ENCODE data around the gene BRD3. TPM values are rescaled to one million over a fixed set of nuclear protein-coding genes. Genes with fewer than 3 reads are reported as not detected.
"Not testable (repeated sequence)": the region's sequence is repeated elsewhere in the genome, so short reads cannot be mapped to it uniquely, and the experiment has no call there.

Gene BRD3
- total RNA-seq, 2 experiments from 2014 or later, result 33.8 to 39.2 TPM

DNA sequence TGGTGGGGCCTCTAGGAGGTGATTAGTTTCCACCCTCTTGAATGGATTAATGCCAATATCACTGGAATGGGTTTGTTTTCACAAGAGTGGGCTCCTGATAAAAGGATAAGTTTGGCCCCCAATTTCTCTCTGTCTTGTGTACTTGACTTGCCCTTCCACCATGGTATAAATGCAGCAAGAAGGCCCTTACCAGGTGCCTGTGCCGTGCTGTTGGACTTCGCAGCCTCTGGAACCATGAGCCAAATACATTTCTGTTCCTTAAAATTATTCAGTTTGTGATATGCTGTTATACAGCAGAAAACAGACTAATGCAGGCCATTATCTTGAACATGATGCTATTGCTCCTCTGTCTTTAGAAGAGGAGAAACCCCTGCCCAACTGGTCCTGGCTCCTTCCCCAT is 17.8 kb upstream of the BRD3 start:
- no peaks in the 10 kb centered on the region for H3K36me3 Mint-ChIP-seq (ENCODE audit: low read depth)
- POLR2A ChIA-PET, result no interaction called here
- no peak for DNase-seq

DNA sequence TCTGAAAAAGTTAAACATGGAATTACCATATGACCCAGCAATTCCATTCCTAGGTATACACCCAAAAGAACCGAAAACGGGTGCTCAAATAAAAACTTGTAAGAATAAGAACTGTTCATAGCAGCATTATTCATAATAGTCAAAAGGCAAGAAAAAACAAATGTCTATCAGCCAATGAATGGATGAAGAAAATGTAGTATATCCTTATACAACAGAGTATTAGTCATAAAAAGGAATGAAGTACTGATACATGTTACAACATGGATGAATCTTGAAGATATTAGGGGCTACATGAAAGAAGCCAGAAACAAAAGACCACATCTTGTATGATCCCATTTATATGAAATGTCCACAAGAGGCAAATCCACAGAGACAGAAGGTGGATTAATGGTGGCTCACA is 15.6 kb upstream of the BRD3 start:
- H3K36me3 Mint-ChIP-seq (ENCODE audit: low read depth), result no peaks in the 10 kb centered on the region
- H3K27ac Mint-ChIP-seq, result no peak overlapping the region
- ATAC-seq, result no peak
- CTCF ChIA-PET, result no interaction called here
- POLR2A ChIA-PET, result no interaction called here
- H3K4me1 Mint-ChIP-seq, result no peaks in the 10 kb centered on the region
- H3K9me3 Mint-ChIP-seq (ENCODE audit: low read depth), result peaks cover 6% of the 10 kb centered on the region
- DNase-seq, result no peak
- intact Hi-C loops (cut with DNase I, micrococcal nuclease), result no loop called here
- H3K4me3 Mint-ChIP-seq, result no peak overlapping the region
- peaks cover 7% of the 10 kb centered on the region for H3K27me3 Mint-ChIP-seq

More for the DNA sequence above, 17.8 kb upstream of the BRD3 start:
- H3K4me3 Mint-ChIP-seq, result no peak overlapping the region
- intact Hi-C loops (cut with DNase I, micrococcal nuclease), result no loop called here
- ATAC-seq, result no peak
- no peaks in the 10 kb centered on the region for H3K4me1 Mint-ChIP-seq
- CTCF ChIA-PET, result no interaction called here
- no peak overlapping the region for H3K27ac Mint-ChIP-seq
- peaks cover 2% of the 10 kb centered on the region for H3K9me3 Mint-ChIP-seq (ENCODE audit: low read depth)
- peaks cover 4% of the 10 kb centered on the region for H3K27me3 Mint-ChIP-seq

DNA sequence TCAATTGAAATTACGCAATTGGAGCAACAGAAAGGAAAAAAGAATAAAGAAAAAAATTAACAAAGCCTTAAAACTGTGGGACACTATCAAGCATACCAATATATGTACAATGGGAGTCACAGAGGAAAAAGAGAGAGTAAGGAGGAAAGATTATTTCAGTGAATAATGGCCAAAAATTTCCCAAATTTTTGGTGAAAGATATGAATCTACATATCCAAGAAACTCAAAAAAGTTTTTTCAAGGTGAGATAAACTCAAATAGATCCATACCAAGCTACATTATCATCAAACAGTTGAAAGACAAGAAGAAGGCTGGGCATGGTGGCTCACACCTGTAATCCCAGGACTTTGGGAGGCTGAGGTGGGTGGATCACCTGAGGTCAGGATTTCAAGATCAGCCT is 8.8 kb upstream of the BRD3 start:
- intact Hi-C loops (cut with DNase I, micrococcal nuclease), result no loop called here
- Mint-ChIP-seq H3K4me3 (no peak overlapping the region), H3K4me1 (no peaks in the 10 kb centered on the region), H3K27ac (no peak overlapping the region), H3K27me3 (peaks cover 13% of the 10 kb centered on the region), H3K9me3 (ENCODE audit: low read depth) (peaks cover 11% of the 10 kb centered on the region), H3K36me3 (ENCODE audit: low read depth) (peaks cover 2% of the 10 kb centered on the region)
- CTCF ChIA-PET, result no interaction called here
- ATAC-seq, result no peak
- DNase-seq, result no peak
- POLR2A ChIA-PET, result no interaction called here

DNA sequence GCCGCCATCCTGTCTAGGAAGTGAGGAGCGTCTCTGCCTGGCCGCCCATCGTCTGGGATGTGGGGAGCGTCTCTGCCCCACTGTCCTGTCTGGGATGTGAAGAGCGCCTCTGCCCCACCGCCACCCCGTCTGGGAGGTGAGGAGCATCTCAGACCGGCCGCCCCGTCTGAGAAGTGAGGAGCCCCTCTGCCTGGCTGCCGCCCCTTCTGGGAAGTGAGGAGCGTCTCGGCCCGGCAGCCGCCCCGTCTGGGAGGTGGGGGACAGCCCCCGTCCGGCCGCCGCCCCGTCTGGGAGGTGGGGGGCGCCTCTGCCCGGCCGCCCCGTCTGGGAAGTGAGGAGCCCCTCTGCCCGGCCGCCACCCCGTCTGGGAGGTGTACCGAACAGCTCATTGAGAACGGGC is 7.9 kb upstream of the BRD3 start:
- intact Hi-C loops (cut with DNase I, micrococcal nuclease); POLR2A ChIA-PET; H3K27ac Mint-ChIP-seq; H3K36me3 Mint-ChIP-seq (ENCODE audit: low read depth); DNase-seq; H3K4me1 Mint-ChIP-seq; CTCF ChIA-PET; ATAC-seq; H3K4me3 Mint-ChIP-seq: not testable (repeated sequence)
- peaks cover 15% of the 10 kb centered on the region for H3K27me3 Mint-ChIP-seq
- peaks cover 11% of the 10 kb centered on the region for H3K9me3 Mint-ChIP-seq (ENCODE audit: low read depth)

DNA sequence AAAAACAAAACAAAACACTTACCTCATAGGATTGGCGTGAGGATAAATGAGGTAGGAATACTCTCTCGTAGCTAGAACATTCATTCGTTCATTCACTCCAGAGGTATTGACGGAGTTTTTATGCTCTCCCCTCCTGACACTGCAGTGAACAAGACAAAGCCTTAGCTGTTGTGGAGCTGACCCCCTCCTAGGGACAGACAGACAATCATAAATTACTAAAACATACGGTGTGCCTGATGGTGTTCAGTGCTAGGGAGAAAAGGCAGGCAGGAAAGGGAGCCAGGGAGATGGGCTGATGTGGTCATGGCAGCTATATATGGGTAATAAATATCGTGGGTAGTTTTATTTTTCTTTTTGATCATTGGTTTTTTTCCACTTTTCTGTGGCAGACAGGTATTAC is 5.7 kb upstream of the BRD3 start:
- DNase-seq (no peak), ATAC-seq (no peak)
- intact Hi-C loops (cut with DNase I, micrococcal nuclease), result no loop called here
- H3K9me3 Mint-ChIP-seq (ENCODE audit: low read depth), result peaks cover 7% of the 10 kb centered on the region
- peaks cover 17% of the 10 kb centered on the region for H3K27me3 Mint-ChIP-seq
- no peak overlapping the region for H3K27ac Mint-ChIP-seq
- no peak overlapping the region for H3K4me3 Mint-ChIP-seq
- peaks cover 7% of the 10 kb centered on the region for H3K4me1 Mint-ChIP-seq
- ChIA-PET POLR2A (no interaction called here), CTCF (no interaction called here)
- H3K36me3 Mint-ChIP-seq (ENCODE audit: low read depth), result peaks cover 2% of the 10 kb centered on the region

DNA sequence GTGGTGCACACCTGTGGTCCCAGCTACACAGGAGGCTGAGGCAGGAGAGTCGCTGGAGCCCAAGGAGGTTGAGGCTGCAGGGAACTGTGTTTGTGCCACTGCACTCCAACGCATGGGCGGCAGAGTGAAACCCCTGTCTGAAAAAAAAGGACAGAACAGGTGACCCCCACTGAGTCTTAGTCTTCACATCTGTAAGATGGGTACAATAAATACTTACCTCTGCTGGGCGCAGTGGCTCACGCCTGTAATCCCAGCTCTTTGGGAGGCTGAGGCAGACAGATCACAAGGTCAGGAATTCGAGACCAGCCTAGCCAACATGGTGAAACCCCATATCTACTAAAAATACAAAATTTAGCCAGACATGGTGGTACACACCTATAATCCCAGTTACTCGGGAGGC is 4.9 kb upstream of the BRD3 start:
- H3K4me1 Mint-ChIP-seq; H3K9me3 Mint-ChIP-seq (ENCODE audit: low read depth); H3K4me3 Mint-ChIP-seq; DNase-seq; H3K36me3 Mint-ChIP-seq (ENCODE audit: low read depth); ATAC-seq; intact Hi-C loops (cut with DNase I, micrococcal nuclease); CTCF ChIA-PET; H3K27ac Mint-ChIP-seq: not testable (repeated sequence)
- H3K27me3 Mint-ChIP-seq, result peaks cover 17% of the 10 kb centered on the region
- POLR2A ChIA-PET, result interaction anchor here (0.6 to 0.7 kb wide), 3 partner anchors 33 to 429 kb away, joined by 3 to 4 read pairs (median 3); no protein-coding TSS in a partner anchor

DNA sequence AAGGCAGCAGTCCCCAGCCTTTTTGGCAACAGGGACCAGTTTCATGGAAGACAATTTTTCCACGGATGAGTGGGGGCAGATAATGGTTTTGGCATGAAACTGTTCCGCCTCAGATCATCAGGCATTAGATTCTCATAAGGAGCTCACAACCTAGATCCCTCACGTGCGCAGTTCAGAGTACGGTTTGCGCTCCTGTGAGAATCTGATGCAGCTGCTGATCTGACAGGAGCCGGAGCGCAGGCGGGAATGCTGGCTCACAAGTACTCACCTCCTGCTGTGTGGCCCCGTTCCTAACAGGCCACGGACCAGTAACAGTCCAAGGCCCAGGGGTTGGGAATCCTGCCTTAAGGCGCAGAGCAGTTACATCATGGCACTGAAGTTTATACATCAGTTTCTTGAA is 3.3 kb upstream of the BRD3 start:
- H3K4me3 Mint-ChIP-seq, result no peak overlapping the region
- POLR2A ChIA-PET, result no interaction called here
- H3K9me3 Mint-ChIP-seq (ENCODE audit: low read depth), result no peaks in the 10 kb centered on the region
- CTCF ChIA-PET, result no interaction called here
- intact Hi-C loops (cut with DNase I, micrococcal nuclease), result no loop called here
- no peaks in the 10 kb centered on the region for H3K36me3 Mint-ChIP-seq (ENCODE audit: low read depth)
- peaks cover 8% of the 10 kb centered on the region for H3K4me1 Mint-ChIP-seq
- no peak for DNase-seq
- no peak for ATAC-seq
- no peak overlapping the region for H3K27ac Mint-ChIP-seq
- H3K27me3 Mint-ChIP-seq, result peaks cover 17% of the 10 kb centered on the region

DNA sequence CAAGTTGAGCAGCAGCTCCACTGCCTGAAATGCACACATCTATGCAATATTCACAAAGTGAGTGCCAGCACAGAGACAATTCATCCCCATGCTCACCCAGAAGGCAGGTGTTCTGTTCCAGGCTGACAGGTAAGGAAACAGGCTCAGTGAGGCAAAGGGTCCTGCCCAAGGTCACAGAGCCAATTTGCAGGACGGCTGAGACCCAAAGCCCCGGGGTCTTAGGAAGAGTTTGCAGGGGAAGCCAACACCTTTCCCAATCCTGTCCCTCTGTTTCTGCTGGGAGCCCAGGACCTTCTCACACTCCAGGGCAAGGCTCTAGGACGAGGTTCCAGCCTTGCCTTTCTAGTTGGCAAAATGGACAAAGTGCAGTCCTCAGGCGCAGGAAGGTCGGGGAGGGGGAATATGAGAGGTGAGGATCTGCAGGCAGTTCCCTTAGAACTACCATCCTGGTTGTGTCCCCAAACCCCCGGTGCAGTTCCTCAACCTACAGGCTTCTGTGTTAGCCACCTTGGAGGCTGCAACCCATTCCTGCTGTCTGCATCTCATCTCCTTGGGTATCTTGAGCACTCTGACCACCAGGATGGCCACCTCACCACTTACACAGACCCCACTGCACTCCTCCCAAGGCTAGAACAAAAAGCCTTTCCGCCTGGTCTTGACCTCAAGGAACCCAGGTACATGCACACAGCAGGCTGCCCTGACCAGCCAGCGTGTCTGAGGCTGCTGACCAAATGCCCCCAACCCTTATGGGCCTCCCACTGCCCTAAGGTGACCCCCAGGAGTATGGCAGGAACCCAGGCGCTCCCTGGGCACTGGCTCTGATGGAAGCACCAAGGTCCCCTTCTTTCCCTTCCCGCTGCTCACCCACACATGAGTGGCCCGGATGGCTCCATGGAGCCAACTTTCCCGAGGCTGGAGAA is 1.9 kb upstream of the BRD3 start:
- Mint-ChIP-seq H3K27me3 (peaks cover 17% of the 10 kb centered on the region), H3K27ac (no peak overlapping the region), H3K36me3 (ENCODE audit: low read depth) (no peaks in the 10 kb centered on the region), H3K9me3 (ENCODE audit: low read depth) (no peaks in the 10 kb centered on the region), H3K4me1 (peaks cover 21% of the 10 kb centered on the region), H3K4me3 (peak overlapping the region; percentile 75)
- intact Hi-C loops (cut with DNase I, micrococcal nuclease), result loop anchor here (1.0 to 10.0 kb wide), 17 partner anchors 66 to 1838 kb away; partner anchors contain the start of genes CACFD1 (in 1 of the 2), CAMSAP1 (in 1 of the 2), MED22 (in 1 of the 2) and MRPS2 (in 1 of the 2)
- DNase-seq (no peak), ATAC-seq (no peak)
- ChIA-PET POLR2A (no interaction called here), CTCF (interaction anchor here (0.8 to 1.2 kb wide), 2 partner anchors 94 to 1039 kb away, joined by 3 read pairs; partner anchors contain the start of gene GTF3C5)

DNA sequence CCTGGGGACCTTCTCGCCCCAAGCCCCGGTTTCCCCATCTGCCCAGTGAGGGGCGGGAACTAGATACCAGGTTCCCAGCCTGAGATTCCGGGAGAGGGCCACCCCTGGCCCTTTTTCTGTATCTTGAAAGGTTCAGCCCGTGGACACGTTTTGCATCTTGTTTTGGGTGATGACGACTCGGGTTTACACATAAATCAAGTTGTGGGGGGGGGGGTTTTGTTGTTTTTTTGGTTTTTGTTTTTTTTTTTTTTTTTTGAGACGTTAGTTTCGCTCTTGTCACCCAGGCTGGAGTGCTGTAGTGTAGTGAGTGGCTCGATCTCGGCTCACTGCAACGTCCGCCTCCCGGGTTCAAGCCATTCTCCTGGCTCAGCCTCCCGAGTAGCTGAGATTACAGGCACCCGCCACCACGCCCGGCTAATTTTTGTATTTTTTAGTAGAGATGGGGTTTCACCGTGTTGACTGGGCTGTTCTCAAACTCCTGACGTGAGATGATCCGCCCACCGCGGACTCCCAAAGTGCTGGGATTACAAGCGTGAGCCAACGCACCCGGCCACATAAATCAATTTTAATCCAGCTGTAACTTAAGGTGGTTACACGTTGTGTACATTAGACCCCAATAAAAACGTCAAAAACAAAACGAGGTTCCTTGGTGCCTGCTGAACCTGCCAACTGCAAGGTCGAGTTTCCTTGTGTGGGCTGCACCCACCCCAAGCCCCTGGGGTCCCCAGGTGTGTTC is 1.1 kb upstream of the BRD3 start:
- ATAC-seq (peak; percentile 1), DNase-seq (peak; percentile 36)
- Mint-ChIP-seq H3K36me3 (ENCODE audit: low read depth) (no peaks in the 10 kb centered on the region), H3K27ac (peak overlapping the region; percentile 78), H3K9me3 (ENCODE audit: low read depth) (no peaks in the 10 kb centered on the region), H3K4me1 (peaks cover 25% of the 10 kb centered on the region), H3K4me3 (peak overlapping the region; percentile 75), H3K27me3 (peaks cover 14% of the 10 kb centered on the region)
- CTCF ChIA-PET, result interaction anchor here (0.8 to 1.2 kb wide), 2 partner anchors 94 to 1038 kb away, joined by 3 read pairs; partner anchors contain the start of gene GTF3C5
- intact Hi-C loops (cut with DNase I, micrococcal nuclease), result loop anchor here (1.0 to 10.0 kb wide), 24 partner anchors 30 to 1838 kb away; partner anchors contain the start of genes BRD3OS (in 2 of the 2), RNU6ATAC (in 2 of the 2), VAV2 (in 2 of the 2) and CACFD1 (in 1 of the 2)
- POLR2A ChIA-PET, result interaction anchor here (0.6 to 0.8 kb wide), 2 partner anchors 44 to 96 kb away, joined by 3 to 5 read pairs; partner anchors contain the start of genes BRD3OS and RNU6ATAC

DNA sequence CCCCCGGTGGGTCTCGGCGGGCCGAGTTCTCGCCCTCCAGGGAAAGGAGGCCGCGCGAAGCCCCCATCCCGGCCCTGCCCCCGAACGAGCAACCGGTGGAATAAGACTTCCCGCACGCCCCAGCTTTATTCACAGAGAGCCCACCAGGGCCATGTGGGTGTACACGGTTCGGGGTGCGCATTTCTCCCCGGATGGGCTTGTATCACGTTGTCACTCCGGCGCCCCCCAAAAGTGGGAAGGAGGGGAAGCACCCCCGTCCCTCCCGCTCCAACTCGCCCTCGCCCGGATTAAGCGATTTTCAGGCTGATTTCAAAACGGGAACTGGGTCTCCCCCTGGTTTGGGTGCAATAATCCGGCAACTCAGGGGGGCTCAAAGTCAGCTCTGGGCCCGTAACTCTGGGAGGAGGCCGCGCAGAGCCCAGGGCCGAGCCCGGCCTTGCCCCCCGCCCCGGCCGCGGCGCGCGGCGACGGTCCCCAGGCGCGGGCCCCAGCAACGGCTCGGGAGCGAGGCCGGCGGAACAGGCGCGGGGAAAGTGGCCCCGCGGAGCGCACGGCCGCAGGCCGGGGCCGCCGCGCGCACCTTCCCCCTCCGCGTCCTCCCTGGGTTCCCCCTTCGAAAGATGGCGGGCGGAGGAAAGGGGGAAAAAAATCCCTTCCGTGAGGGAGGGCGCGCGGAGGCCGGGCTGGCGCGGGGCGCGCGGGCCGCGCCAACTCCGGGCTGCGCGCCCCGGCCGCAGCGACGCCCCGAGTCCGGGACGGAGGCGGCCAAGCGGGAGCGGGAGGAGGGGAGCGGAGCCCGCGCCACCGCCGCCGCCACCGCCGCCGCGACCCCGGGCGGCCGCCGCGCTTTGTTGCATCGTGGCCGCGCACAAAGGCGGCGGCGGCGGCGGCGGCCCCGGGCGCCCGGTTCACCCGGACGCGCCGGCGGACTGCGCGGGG is 644 bp downstream of the BRD3 start:
- peak; percentile 71 for DNase-seq
- Mint-ChIP-seq H3K4me3 (peak overlapping the region; percentile 85), H3K4me1 (peaks cover 34% of the 10 kb centered on the region), H3K27me3 (peaks cover 11% of the 10 kb centered on the region), H3K9me3 (ENCODE audit: low read depth) (no peaks in the 10 kb centered on the region), H3K27ac (peak overlapping the region; percentile 84), H3K36me3 (ENCODE audit: low read depth) (no peaks in the 10 kb centered on the region)
- ATAC-seq, result peak; percentile 2
- ChIA-PET CTCF (interaction anchor here (0.7 to 1.6 kb wide), 2 partner anchors 41 to 1007 kb away, joined by 3 read pairs; no protein-coding TSS in a partner anchor), POLR2A (interaction anchor here (2.1 kb wide), 1 partner anchor 69 kb away, joined by 12 read pairs; the partner anchor contains the start of gene WDR5)
- intact Hi-C loops (cut with DNase I, micrococcal nuclease), result loop anchor here (1.0 to 10.0 kb wide), 12 partner anchors 259 to 1840 kb away; partner anchors contain the start of genes RXRA (in 2 of the 2), CACFD1 (in 1 of the 2), CAMSAP1 (in 1 of the 2) and MED22 (in 1 of the 2)
